Rectal smooth muscle tissue (tissue), 1 donor: Measurements from ENCODE around the gene BLTP3B.
"Not testable (repeated sequence)": the region's sequence is repeated elsewhere in the genome, so short reads cannot be mapped to it uniquely, and the experiment has no call there.

Experiments
- H3K27ac ChIP-seq: one replicate; pipeline ENCODE4 v1.7.0; 2013; ENCODE audit warnings: low read depth, low read length, inconsistent platforms
- H3K27me3 ChIP-seq: one replicate; pipeline ENCODE4 v1.7.0; 2013; ENCODE audit warnings: low read length; ENCODE audit not compliant: control insufficient read depth, insufficient read depth
- H3K36me3 ChIP-seq: one replicate; pipeline ENCODE4 v1.7.0; 2013; ENCODE audit warnings: low read length; ENCODE audit not compliant: control insufficient read depth, insufficient read depth
- H3K4me1 ChIP-seq: one replicate; pipeline ENCODE4 v1.7.0; 2013; ENCODE audit warnings: low read length; ENCODE audit not compliant: control insufficient read depth, insufficient read depth
- H3K4me3 ChIP-seq: one replicate; pipeline ENCODE4 v1.7.0; 2013; ENCODE audit warnings: low read length
- H3K9ac ChIP-seq: one replicate; pipeline ENCODE4 v1.7.0; 2013; ENCODE audit warnings: low read length

Gene BLTP3B

GRCh38 chr12:100142851-100143559 is at the start of gene BLTP3B:
BLTP3B (minus strand) TSS chr12:100142874; CDS start chr12:100142635, 239 bp downstream.
- H3K4me1 ChIP-seq = peaks cover 8% of the 10 kb centered on the region
- no peaks in the 10 kb centered on the region for H3K36me3 ChIP-seq
- peak within 1 kb of the TSS; percentile 93 for H3K27ac ChIP-seq

GRCh38 chr12:100189636-100190394 is 47.1 kb upstream of the BLTP3B start:
- no peak overlapping the region for H3K4me3 ChIP-seq
- H3K9ac ChIP-seq = no peak overlapping the region
- H3K27me3 ChIP-seq = no peaks in the 10 kb centered on the region
- H3K27ac ChIP-seq = no peak overlapping the region
- peaks cover 11% of the 10 kb centered on the region for H3K4me1 ChIP-seq
- H3K36me3 ChIP-seq = no peaks in the 10 kb centered on the region

More at GRCh38 chr12:100142851-100143559, at the start of gene BLTP3B:
- Histone ChIP-seq H3K4me3 (peak within 1 kb of the TSS; percentile 85), H3K27me3 (no peaks in the 10 kb centered on the region), H3K9ac (peak within 1 kb of the TSS; percentile 89)

GRCh38 chr12:100188888-100189635 is 46.4 kb upstream of the BLTP3B start:
- H3K4me1 ChIP-seq = peaks cover 13% of the 10 kb centered on the region
- not testable (repeated sequence) for H3K4me3 ChIP-seq, H3K9ac ChIP-seq, H3K27ac ChIP-seq, H3K27me3 ChIP-seq, H3K36me3 ChIP-seq

- no peaks in the 10 kb centered on the region for H3K36me3 ChIP-seq
- no peaks in the 10 kb centered on the region for H3K27me3 ChIP-seq
- no peak overlapping the region for H3K4me3 ChIP-seq
- no peak overlapping the region for H3K27ac ChIP-seq
- no peak overlapping the region for H3K9ac ChIP-seq
- H3K4me1 ChIP-seq = peaks cover 13% of the 10 kb centered on the region
These were observed 45.3 kb upstream of the BLTP3B start for GRCh38 chr12:100187857-100188519.

- Histone ChIP-seq H3K4me3 (no peak overlapping the region), H3K36me3 (no peaks in the 10 kb centered on the region), H3K27ac (no peak overlapping the region), H3K9ac (no peak overlapping the region), H3K4me1 (peaks cover 13% of the 10 kb centered on the region), H3K27me3 (no peaks in the 10 kb centered on the region)
These were observed 44.4 kb upstream of the BLTP3B start for GRCh38 chr12:100187068-100187467.

- Histone ChIP-seq H3K27ac (peak overlapping the region; percentile 66), H3K4me1 (peaks cover 13% of the 10 kb centered on the region), H3K36me3 (no peaks in the 10 kb centered on the region), H3K27me3 (no peaks in the 10 kb centered on the region), H3K9ac (no peak overlapping the region), H3K4me3 (no peak overlapping the region)
These were observed 43.4 kb upstream of the BLTP3B start for GRCh38 chr12:100186071-100186470.

- H3K4me1 ChIP-seq = peaks cover 13% of the 10 kb centered on the region
- H3K9ac ChIP-seq = peak overlapping the region; percentile 35
- H3K27me3 ChIP-seq = no peaks in the 10 kb centered on the region
- no peaks in the 10 kb centered on the region for H3K36me3 ChIP-seq
- peak overlapping the region; percentile 19 for H3K4me3 ChIP-seq
- H3K27ac ChIP-seq = peak overlapping the region; percentile 66
These were observed 42.8 kb upstream of the BLTP3B start for GRCh38 chr12:100185361-100185894.

- Histone ChIP-seq H3K27ac (peak overlapping the region; percentile 66), H3K4me1 (peaks cover 13% of the 10 kb centered on the region), H3K36me3 (no peaks in the 10 kb centered on the region), H3K9ac (no peak overlapping the region), H3K27me3 (no peaks in the 10 kb centered on the region), H3K4me3 (no peak overlapping the region)
These were observed 42.0 kb upstream of the BLTP3B start for GRCh38 chr12:100184549-100185145.

GRCh38 chr12:100179252-100179651 is 36.6 kb upstream of the BLTP3B start:
- H3K9ac ChIP-seq = no peak overlapping the region
- H3K27me3 ChIP-seq = no peaks in the 10 kb centered on the region
- H3K4me3 ChIP-seq = no peak overlapping the region
- no peaks in the 10 kb centered on the region for H3K36me3 ChIP-seq
- no peaks in the 10 kb centered on the region for H3K4me1 ChIP-seq
- H3K27ac ChIP-seq = no peak overlapping the region

- not testable (repeated sequence) for H3K4me3 ChIP-seq, H3K9ac ChIP-seq, H3K4me1 ChIP-seq, H3K27ac ChIP-seq, H3K36me3 ChIP-seq, H3K27me3 ChIP-seq
These were observed 33.8 kb upstream of the BLTP3B start for GRCh38 chr12:100176493-100176892.

- H3K4me1 ChIP-seq = no peaks in the 10 kb centered on the region
- no peak overlapping the region for H3K9ac ChIP-seq
- H3K27me3 ChIP-seq = no peaks in the 10 kb centered on the region
- H3K36me3 ChIP-seq = no peaks in the 10 kb centered on the region
- H3K27ac ChIP-seq = no peak overlapping the region
- no peak overlapping the region for H3K4me3 ChIP-seq
These were observed 31.8 kb upstream of the BLTP3B start for GRCh38 chr12:100174495-100174894.
